Nephron progenitor cell (in vitro differentiated cells): ENCODE results near the gene SIPA1L2.
"Not testable (repeated sequence)": the region's sequence is repeated elsewhere in the genome, so short reads cannot be mapped to it uniquely, and the experiment has no call there.

Experiments used
- DNase-seq: peaks from one replicate; pipeline ENCODE4 v3.0.0; 2021
- H3K27ac Mint-ChIP-seq: 2 replicates; pipeline ENCODE4 v1.8.0; 2021; ENCODE audit warnings: mild to moderate bottlenecking, moderate library complexity, mixed read lengths
- H3K27me3 Mint-ChIP-seq: 2 replicates; pipeline ENCODE4 v1.8.0; 2021; ENCODE audit warnings: mild to moderate bottlenecking, low read depth, mixed read lengths; ENCODE audit not compliant: poor library complexity
- H3K36me3 Mint-ChIP-seq: 2 replicates; pipeline ENCODE4 v1.8.0; 2021; ENCODE audit warnings: low read depth, mixed read lengths
- H3K4me1 Mint-ChIP-seq: 2 replicates; pipeline ENCODE4 v1.8.0; 2021; ENCODE audit warnings: mixed read lengths
- H3K4me3 Mint-ChIP-seq: 2 replicates; pipeline ENCODE4 v1.8.0; 2021; ENCODE audit warnings: mild to moderate bottlenecking, moderate library complexity, mixed read lengths
- H3K9me3 Mint-ChIP-seq: 2 replicates; pipeline ENCODE4 v1.8.0; 2021; ENCODE audit warnings: mild to moderate bottlenecking, moderate library complexity, mixed read lengths
- CTCF ChIP-seq: fragments of 200-600 bp; sonication (generic); IDR thresholded peaks from 2 replicates; pipeline ENCODE4 v1.5.0; 2021; ENCODE audit warnings: antibody characterized with exemption

Gene SIPA1L2

GRCh38 chr1:232615306-232615800 is 14.6 kb downstream of the SIPA1L2 start:
- H3K9me3 Mint-ChIP-seq: no peaks in the 10 kb centered on the region
- DNase-seq: no peak
- H3K4me3 Mint-ChIP-seq: no peak overlapping the region
- no peak for TF ChIP-seq CTCF
- H3K27ac Mint-ChIP-seq: no peak overlapping the region
- H3K36me3 Mint-ChIP-seq: peaks cover 16% of the 10 kb centered on the region
- peaks cover 3% of the 10 kb centered on the region for H3K27me3 Mint-ChIP-seq
- H3K4me1 Mint-ChIP-seq: peaks cover 23% of the 10 kb centered on the region

- Mint-ChIP-seq H3K9me3 (no peaks in the 10 kb centered on the region), H3K4me3 (no peak overlapping the region), H3K4me1 (peaks cover 19% of the 10 kb centered on the region), H3K27me3 (peaks cover 3% of the 10 kb centered on the region), H3K36me3 (peaks cover 16% of the 10 kb centered on the region), H3K27ac (no peak overlapping the region)
- DNase-seq: no peak
- no peak for TF ChIP-seq CTCF
Observed at GRCh38 chr1:232614811-232615210, 15.1 kb downstream of the SIPA1L2 start.

DNA sequence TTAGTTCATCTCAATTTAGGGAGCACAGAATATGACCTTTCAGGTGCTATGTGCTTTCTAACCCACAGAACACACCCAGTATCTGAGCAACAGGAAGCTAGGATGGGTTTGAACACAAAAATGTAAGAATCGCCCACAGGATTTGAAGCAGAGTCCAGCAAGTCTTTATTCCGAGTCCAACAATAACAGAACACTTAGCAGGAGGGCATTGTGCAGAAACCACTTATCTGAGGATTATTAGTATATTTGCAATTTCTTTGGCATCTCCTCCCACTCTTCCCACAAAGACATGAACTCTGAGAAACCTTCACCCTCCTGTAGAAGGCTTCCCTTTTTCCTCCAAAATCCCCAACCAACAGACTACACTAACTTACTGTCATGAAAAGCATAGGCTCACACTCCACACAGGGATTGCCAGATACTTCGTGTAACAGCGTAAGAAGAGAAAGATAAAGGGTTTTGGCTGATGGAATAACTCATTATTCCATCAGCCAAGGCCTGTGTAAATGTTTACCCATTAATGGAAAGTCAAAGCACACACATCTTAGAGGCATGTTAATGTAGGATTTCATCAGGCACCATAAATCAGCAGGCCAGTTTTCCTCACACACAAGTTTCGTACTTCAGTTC is 16.1 kb downstream of the SIPA1L2 start:
- Mint-ChIP-seq H3K4me1 (peaks cover 19% of the 10 kb centered on the region), H3K27ac (no peak overlapping the region)

DNA sequence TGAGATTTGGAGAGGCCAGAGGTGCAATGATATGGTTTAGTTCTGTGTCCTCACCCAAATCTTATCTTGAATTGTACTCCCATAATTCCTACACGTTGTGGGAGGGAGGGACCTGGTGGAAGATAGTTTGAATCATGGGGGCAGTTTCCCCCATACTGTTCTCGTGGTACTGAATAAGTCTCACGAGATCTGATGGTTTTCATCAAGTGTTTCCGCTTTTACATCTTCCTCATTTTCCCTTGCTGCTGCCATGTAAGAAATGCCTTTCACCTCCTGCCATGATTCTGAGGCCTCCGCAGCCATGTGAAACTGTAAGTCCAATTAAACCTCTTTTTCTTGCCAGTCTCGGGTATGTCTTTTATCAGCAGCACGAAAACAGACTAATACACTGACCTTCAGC is 17.1 kb downstream of the SIPA1L2 start:
- H3K27me3 Mint-ChIP-seq, H3K9me3 Mint-ChIP-seq, H3K27ac Mint-ChIP-seq, DNase-seq, H3K4me3 Mint-ChIP-seq: not testable (repeated sequence)
- Mint-ChIP-seq H3K36me3 (peaks cover 16% of the 10 kb centered on the region), H3K4me1 (peaks cover 19% of the 10 kb centered on the region)

More for the DNA sequence above, 16.1 kb downstream of the SIPA1L2 start:
- no peak for TF ChIP-seq CTCF
- H3K36me3 Mint-ChIP-seq: peaks cover 16% of the 10 kb centered on the region
- H3K9me3 Mint-ChIP-seq: no peaks in the 10 kb centered on the region
- peaks cover 3% of the 10 kb centered on the region for H3K27me3 Mint-ChIP-seq
- DNase-seq: no peak
- no peak overlapping the region for H3K4me3 Mint-ChIP-seq

- H3K27me3 Mint-ChIP-seq: peaks cover 3% of the 10 kb centered on the region
- H3K4me3 Mint-ChIP-seq: no peak overlapping the region
- DNase-seq: no peak
- H3K4me1 Mint-ChIP-seq: peaks cover 14% of the 10 kb centered on the region
- peaks cover 16% of the 10 kb centered on the region for H3K36me3 Mint-ChIP-seq
- no peak overlapping the region for H3K27ac Mint-ChIP-seq
- H3K9me3 Mint-ChIP-seq: no peaks in the 10 kb centered on the region
- TF ChIP-seq CTCF: no peak
Observed at GRCh38 chr1:232611834-232612233, 18.1 kb downstream of the SIPA1L2 start.

GRCh38 chr1:232610902-232611745 is 18.8 kb downstream of the SIPA1L2 start:
- H3K4me3 Mint-ChIP-seq, DNase-seq, H3K9me3 Mint-ChIP-seq, H3K27me3 Mint-ChIP-seq: not testable (repeated sequence)
- H3K4me1 Mint-ChIP-seq: peaks cover 14% of the 10 kb centered on the region
- H3K36me3 Mint-ChIP-seq: peaks cover 16% of the 10 kb centered on the region
- peak overlapping the region; percentile 2 for H3K27ac Mint-ChIP-seq
